K562 (cell line): ENCODE results near the gene MTMR12. TPM values are rescaled to one million over a fixed set of nuclear protein-coding genes. Genes with fewer than 3 reads are reported as not detected.

ENCODE experiments used
- ATAC-seq: fragments of 200-7000 bp; cut with Tn5 transposase; 3 replicates; pipeline ENCODE4 v1.9.1; 2020; ENCODE audit warnings: moderate library complexity
- BruUV-seq: library from RNA; stranded (reverse); fragments of 400-500 nt; replicated peaks from 2 replicates; lab custom pipeline; 2021; lab: Mats Ljungman, UMichigan
- CTCF ChIA-PET: fragments of 300-600 bp; formaldehyde crosslinking; extraction: SDS; loops from one replicate; lab custom pipeline; 2021; ENCODE audit warnings: low intra/inter-chr PET ratio; lab: Yijun Ruan, JAX
- POLR2A ChIA-PET: fragments of 300-600, 350-650 bp; sonication (Branson Sonifier 250); formaldehyde crosslinking; extraction: SDS; loops from one replicate; lab custom pipeline; 2021; ENCODE audit warnings: antibody characterized with exemption, inconsistent platforms; lab: Yijun Ruan, JAX
- DNase-seq, 4 experiments: peaks; one replicate each; pipeline versions ENCODE4 v3.0.0 to v3.0.0-alpha.2; 2011 to 2018; ENCODE audit warnings: low spot score in 3 of 4, mixed read lengths in 3 of 4; ENCODE audit errors: extremely low read depth in 1 of 4
- FAIRE-seq: peaks from 2 replicates; lab custom pipeline; 2011; peaks lifted over from hg19 to GRCh38; lab: Jason Lieb, UNC
- H2AFZ ChIP-seq: 2 replicates; pipeline ENCODE4 v1.6.0; 2011; ENCODE audit warnings: low read depth, low read length, control low read depth, inconsistent platforms
- H3K27ac ChIP-seq: fragments of 200-600 bp; 3 replicates; pipeline ENCODE4 v1.8.0; 2011; ENCODE audit warnings: low read depth, mild to moderate bottlenecking, control low read depth, inconsistent platforms, low read length, moderate library complexity, mixed read lengths; ENCODE audit errors: extremely low read depth
- H3K27me3 ChIP-seq, 2 experiments: fragments of 300-600 bp in 1 of 2; 2 replicates in 1 of 2; 3 replicates in 1 of 2; pipeline versions ENCODE4 v1.6.0 to v1.8.0; 2011; ENCODE audit warnings: inconsistent platforms in 2 of 2, low read length in 2 of 2, mild to moderate bottlenecking in 1 of 2, mixed read lengths in 1 of 2, moderate library complexity in 1 of 2; ENCODE audit not compliant: control insufficient read depth in 2 of 2, insufficient read depth in 2 of 2
- H3K36me3 ChIP-seq: fragments of 300-600 bp; 3 replicates; pipeline ENCODE4 v1.8.0; 2011; ENCODE audit warnings: mild to moderate bottlenecking, low read length, inconsistent platforms; ENCODE audit not compliant: control insufficient read depth, insufficient read depth
- H3K4me1 ChIP-seq, 2 experiments: fragments of 200-600 bp in 1 of 2; replicated peaks in 1 of 2; 2 replicates in 1 of 2; 3 replicates in 1 of 2; pipeline versions ENCODE4 v1.5.1 to v1.8.0; 2011; ENCODE audit warnings: inconsistent platforms in 2 of 2, low read length in 2 of 2, mild to moderate bottlenecking in 1 of 2, mixed read lengths in 1 of 2, moderate library complexity in 1 of 2; ENCODE audit not compliant: control insufficient read depth in 2 of 2, insufficient read depth in 2 of 2
- H3K4me2 ChIP-seq: 2 replicates; pipeline ENCODE4 v1.6.1; 2011; ENCODE audit warnings: low read length, control low read depth, inconsistent platforms, mixed read lengths; ENCODE audit not compliant: insufficient read depth
- H3K4me3 ChIP-seq: fragments of 200-600 bp; sonication (generic), shearing (Covaris generic); 2 replicates; pipeline ENCODE4 v1.5.1; 2016; ENCODE audit warnings: control low read depth, inconsistent platforms
- H3K79me2 ChIP-seq: fragments of 200-600 bp; 3 replicates; pipeline ENCODE4 v1.8.0; 2011; ENCODE audit warnings: low read length, inconsistent platforms; ENCODE audit not compliant: control insufficient read depth, insufficient read depth
- H3K9ac ChIP-seq, 2 experiments: 2 replicates each; pipeline versions ENCODE4 v1.6.0 to v1.6.1; 2011; ENCODE audit warnings: low read depth in 2 of 2, low read length in 2 of 2, control low read depth in 1 of 2, inconsistent platforms in 1 of 2, mild to moderate bottlenecking in 1 of 2, mixed read lengths in 1 of 2; ENCODE audit not compliant: insufficient read depth in 1 of 2
- H3K9me1 ChIP-seq: one replicate; pipeline ENCODE4 v1.6.0; 2011; ENCODE audit warnings: inconsistent platforms, mild to moderate bottlenecking, low read length, moderate library complexity; ENCODE audit not compliant: control insufficient read depth, insufficient read depth
- H3K9me3 ChIP-seq: replicated peaks from 2 replicates; pipeline ENCODE4 v1.5.1; 2011; ENCODE audit warnings: low read depth, low read length, inconsistent platforms; ENCODE audit not compliant: control insufficient read depth, insufficient read depth
- H4K20me1 ChIP-seq: replicated peaks from 2 replicates; pipeline ENCODE4 v1.6.1; 2011; ENCODE audit warnings: low read length, inconsistent platforms, mixed read lengths; ENCODE audit not compliant: control insufficient read depth, insufficient read depth
- ARNT ChIP-seq, 2 experiments: fragments of 450-650 bp; IDR thresholded peaks; 2 replicates each; pipeline ENCODE4 v1.6.1; 2016; ENCODE audit warnings: mild to moderate bottlenecking in 1 of 2
- BACH1 ChIP-seq: fragments of 200-800 bp; sonication (Bioruptor generic); IDR thresholded peaks from 2 replicates; pipeline ENCODE4 v1.6.1; 2016; ENCODE audit warnings: missing genetic modification characterization, missing compliant biosample characterization
- ERF ChIP-seq: fragments of 450-650 bp; formaldehyde crosslinking; IDR thresholded peaks from 2 replicates; pipeline ENCODE4 v1.4.0; 2020; ENCODE audit warnings: mild to moderate bottlenecking, mixed read lengths
- FOXK2 ChIP-seq, 2 experiments: fragments of 450-650 bp; IDR thresholded peaks in 1 of 2; conservative IDR thresholded peaks in 1 of 2; 2 replicates each; pipeline ENCODE4 v1.6.1; 2016; ENCODE audit warnings: low read depth in 2 of 2, mild to moderate bottlenecking in 1 of 2
- MEIS2 ChIP-seq: fragments of 450-650 bp; IDR thresholded peaks from 2 replicates; pipeline ENCODE4 v1.6.1; 2014; ENCODE audit warnings: mild to moderate bottlenecking; ENCODE audit not compliant: partially characterized antibody
- SRSF3 ChIP-seq: fragments of 200-400 bp; formaldehyde crosslinking; IDR thresholded peaks from 2 replicates; pipeline ENCODE4 v1.6.1; 2016; ENCODE audit warnings: mild to moderate bottlenecking, low read length, moderate library complexity; ENCODE audit not compliant: insufficient read depth
- STAT5A ChIP-seq: IDR thresholded peaks from 2 replicates; pipeline ENCODE4 v1.6.1; 2012; ENCODE audit warnings: low read length, inconsistent platforms, borderline replicate concordance
- TEAD4 ChIP-seq, 2 experiments: sonication (generic) in 1 of 2; formaldehyde crosslinking in 1 of 2; IDR thresholded peaks; 2 replicates each; pipeline versions ENCODE4 v1.6.1 to v1.8.0; 2012 to 2022; ENCODE audit warnings: borderline replicate concordance in 1 of 2, inconsistent platforms in 1 of 2, low read length in 1 of 2, mild to moderate bottlenecking in 1 of 2, missing genetic modification reagents in 1 of 2
- TFAM ChIP-seq: fragments of 250-450 bp; sonication (Bioruptor Pico); conservative IDR thresholded peaks from 2 replicates; pipeline ENCODE4 v1.5.0; 2021; ENCODE audit warnings: mild to moderate bottlenecking, moderate library complexity
- TGIF2 ChIP-seq: sonication (generic); formaldehyde crosslinking; IDR thresholded peaks from 2 replicates; pipeline ENCODE4 v1.8.1; 2022; ENCODE audit warnings: mild to moderate bottlenecking, missing genetic modification reagents, moderate library complexity
- WHSC1 ChIP-seq: IDR thresholded peaks from one replicate; pipeline ENCODE4 v1.6.1; 2012; ENCODE audit warnings: low read length, control low read depth, inconsistent platforms
- ZKSCAN8 ChIP-seq: fragments of 200-800 bp; sonication (Bioruptor generic); IDR thresholded peaks from 2 replicates; pipeline ENCODE4 v1.6.1; 2016; ENCODE audit warnings: missing genetic modification characterization, missing compliant biosample characterization
- ZNF12 ChIP-seq: sonication (generic); formaldehyde crosslinking; IDR thresholded peaks from 2 replicates; pipeline ENCODE4 v1.4.0; 2020; ENCODE audit warnings: mild to moderate bottlenecking, missing genetic modification reagents
- ZNF121 ChIP-seq: sonication (generic); formaldehyde crosslinking; conservative IDR thresholded peaks from 2 replicates; pipeline ENCODE4 v1.8.0; 2022; ENCODE audit warnings: missing genetic modification reagents
- ZNF165 ChIP-seq: fragments of 250-450 bp; sonication (Bioruptor Pico); IDR thresholded peaks from 2 replicates; pipeline ENCODE4 v1.4.0; 2020; ENCODE audit warnings: borderline replicate concordance
- ZNF347 ChIP-seq: fragments of 450-650 bp; formaldehyde crosslinking; IDR thresholded peaks from 2 replicates; pipeline ENCODE4 v1.4.0; 2020; ENCODE audit warnings: low read depth, mild to moderate bottlenecking, moderate library complexity
- ZNF41 ChIP-seq: fragments of 250-450 bp; sonication (Bioruptor Pico); conservative IDR thresholded peaks from 2 replicates; pipeline ENCODE4 v1.4.0; 2020; ENCODE audit warnings: mild to moderate bottlenecking
- WGBS: fragments of 100-300 bp; shearing (Covaris generic); methylation state at CpG from one replicate; pipeline ENCODE4 v1.1.6; 2016; ENCODE audit warnings: low coverage, mixed read lengths; ENCODE audit not compliant: insufficient coverage; ENCODE audit errors: missing lambda C conversion rate; 5-methylcytosine and 5-hydroxymethylcytosine counted together
- in situ Hi-C: fragments of 300-500 bp; cut with MboI; formaldehyde crosslinking; loops from 4 replicates; pipeline ENCODE4 v1.15.0; 2018; ENCODE audit warnings: inconsistent platforms, mixed read lengths
- intact Hi-C: fragments of 100-400 bp; cut with micrococcal nuclease; formaldehyde crosslinking; loops from 2 replicates; pipeline ENCODE4 v1.14.2; 2022
- polyA plus RNA-seq, 8 experiments: library from polyadenylated mRNA; depleted of rRNA in 4 of 8; stranded (reverse) in 5 of 8; unstranded in 3 of 8; fragments of >200 nt; fragmentation: Nextera tagmentation in 2 of 8; fragmentation: Illumina TruSeq in 1 of 8; extraction: Ambion mirVana in 2 of 8; extraction: Trizol in 1 of 8; gene quantifications; 2 replicates each; pipeline versions ENCODE4 v1.2.1 to v1.2.3, GENCODE V29; 2011 to 2014; ENCODE audit warnings: inconsistent platforms in 1 of 8, missing spikeins in 1 of 8
- total RNA-seq, 7 experiments: library from RNA; depleted of rRNA in 6 of 7; stranded (reverse); fragments of >200 nt in 6 of 7; fragmentation: Illumina TruSeq in 2 of 7; extraction: Trizol in 2 of 7; gene quantifications; 2 replicates each; pipeline versions ENCODE4 v1.2.1 to v1.2.3, GENCODE V29; 2011 to 2021; ENCODE audit warnings: low replicate concordance in 1 of 7
- TF ChIP-seq, protein P1 (sequence below): IDR thresholded peaks from 2 replicates; pipeline ENCODE4 v1.6.1; 2011; ENCODE audit warnings: borderline replicate concordance, low read depth, mild to moderate bottlenecking, moderate library complexity, low read length; ENCODE audit not compliant: insufficient read depth, poor library complexity, severe bottlenecking
- TF ChIP-seq, protein P2 (sequence below): fragments of 250-450 bp; sonication (Bioruptor Pico); IDR thresholded peaks from 2 replicates; pipeline ENCODE4 v1.5.0; 2022; ENCODE audit warnings: mild to moderate bottlenecking

Gene MTMR12
- total and polyA plus RNA-seq, 9 of the 15 experiments (the other 6 are each of a cell fraction or from before 2014, with no cell fraction given) = 4.0 to 28.7 (median 17.1) TPM

DNA sequence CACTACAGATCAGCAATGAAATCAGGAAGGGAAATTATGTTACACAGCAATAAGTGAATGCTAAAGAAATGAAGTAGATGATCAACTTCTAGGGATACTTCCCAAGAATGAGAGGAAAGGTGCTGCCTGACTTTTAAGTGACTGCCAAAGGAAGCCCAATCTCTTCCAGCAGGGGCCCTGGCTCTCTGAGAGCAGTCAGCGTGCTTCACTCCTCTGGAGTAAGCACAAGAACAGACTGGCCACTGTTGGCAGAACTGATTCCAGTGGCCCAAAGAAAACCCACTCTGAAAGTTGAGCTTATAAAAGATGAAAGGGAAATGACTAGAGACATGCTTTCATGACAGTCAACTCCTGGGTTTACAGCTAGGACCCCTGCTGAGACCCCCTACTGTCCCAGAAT lies 41.8 kb downstream of the MTMR12 start (continued):
- no peak for TF ChIP-seq BACH1 (tag)
- TF ChIP-seq ARNT (IDR thresholded peaks at IDR 0.05) = no peak
- TF ChIP-seq ZKSCAN8 (CRISPR knock-in tag) = no peak

DNA sequence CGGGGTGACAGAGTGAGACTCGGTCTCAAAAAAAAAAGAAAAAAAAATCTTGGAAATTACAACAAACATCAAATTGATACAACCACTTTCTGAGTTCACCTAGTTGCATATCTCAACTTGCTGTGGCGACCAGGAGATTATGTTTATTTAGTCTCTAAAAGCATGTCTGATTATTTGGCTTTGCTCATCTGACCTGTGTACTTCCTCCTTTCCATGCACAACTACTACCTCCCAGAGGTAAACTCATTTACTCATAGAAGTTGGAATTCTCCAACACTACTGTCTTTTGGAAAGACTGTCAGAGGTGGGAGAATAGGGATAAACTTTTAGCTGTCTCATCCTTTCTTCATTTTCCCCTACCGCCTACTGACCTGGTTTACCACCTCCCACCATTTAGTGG lies 42.6 kb downstream of the MTMR12 start:
- H3K9me3 ChIP-seq = no peaks in the 10 kb centered on the region
- WGBS = 92% methylated on average over 4 of the region's 4 CpGs
- no peak overlapping the region for H3K4me3 ChIP-seq
- intact Hi-C loops (no loop called here), in situ Hi-C loops (no loop called here)
- H4K20me1 ChIP-seq = no peaks in the 10 kb centered on the region
- no peak overlapping the region for H3K9ac ChIP-seq
- no peaks in the 10 kb centered on the region for H3K4me1 ChIP-seq
- TF ChIP-seq ZNF165 (CRISPR knock-in tag) = no peak
- no peak for TF ChIP-seq ZNF347
- no peak for TF ChIP-seq ERF (CRISPR knock-in tag)
- no peak for TF ChIP-seq TEAD4 (IDR thresholded peaks at IDR 0.05; ENCODE audit: low read length)
- no peak for TF ChIP-seq TEAD4 (CRISPR knock-in tag; IDR thresholded peaks at IDR 0.05; ENCODE audit: borderline replicate concordance)
- TF ChIP-seq ZNF41 (CRISPR knock-in tag) = no peak
- TF ChIP-seq, protein P1, sequence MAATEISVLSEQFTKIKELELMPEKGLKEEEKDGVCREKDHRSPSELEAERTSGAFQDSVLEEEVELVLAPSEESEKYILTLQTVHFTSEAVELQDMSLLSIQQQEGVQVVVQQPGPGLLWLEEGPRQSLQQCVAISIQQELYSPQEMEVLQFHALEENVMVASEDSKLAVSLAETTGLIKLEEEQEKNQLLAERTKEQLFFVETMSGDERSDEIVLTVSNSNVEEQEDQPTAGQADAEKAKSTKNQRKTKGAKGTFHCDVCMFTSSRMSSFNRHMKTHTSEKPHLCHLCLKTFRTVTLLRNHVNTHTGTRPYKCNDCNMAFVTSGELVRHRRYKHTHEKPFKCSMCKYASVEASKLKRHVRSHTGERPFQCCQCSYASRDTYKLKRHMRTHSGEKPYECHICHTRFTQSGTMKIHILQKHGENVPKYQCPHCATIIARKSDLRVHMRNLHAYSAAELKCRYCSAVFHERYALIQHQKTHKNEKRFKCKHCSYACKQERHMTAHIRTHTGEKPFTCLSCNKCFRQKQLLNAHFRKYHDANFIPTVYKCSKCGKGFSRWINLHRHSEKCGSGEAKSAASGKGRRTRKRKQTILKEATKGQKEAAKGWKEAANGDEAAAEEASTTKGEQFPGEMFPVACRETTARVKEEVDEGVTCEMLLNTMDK = no peak
- TF ChIP-seq MEIS2 = no peak
- TF ChIP-seq, protein P2, sequence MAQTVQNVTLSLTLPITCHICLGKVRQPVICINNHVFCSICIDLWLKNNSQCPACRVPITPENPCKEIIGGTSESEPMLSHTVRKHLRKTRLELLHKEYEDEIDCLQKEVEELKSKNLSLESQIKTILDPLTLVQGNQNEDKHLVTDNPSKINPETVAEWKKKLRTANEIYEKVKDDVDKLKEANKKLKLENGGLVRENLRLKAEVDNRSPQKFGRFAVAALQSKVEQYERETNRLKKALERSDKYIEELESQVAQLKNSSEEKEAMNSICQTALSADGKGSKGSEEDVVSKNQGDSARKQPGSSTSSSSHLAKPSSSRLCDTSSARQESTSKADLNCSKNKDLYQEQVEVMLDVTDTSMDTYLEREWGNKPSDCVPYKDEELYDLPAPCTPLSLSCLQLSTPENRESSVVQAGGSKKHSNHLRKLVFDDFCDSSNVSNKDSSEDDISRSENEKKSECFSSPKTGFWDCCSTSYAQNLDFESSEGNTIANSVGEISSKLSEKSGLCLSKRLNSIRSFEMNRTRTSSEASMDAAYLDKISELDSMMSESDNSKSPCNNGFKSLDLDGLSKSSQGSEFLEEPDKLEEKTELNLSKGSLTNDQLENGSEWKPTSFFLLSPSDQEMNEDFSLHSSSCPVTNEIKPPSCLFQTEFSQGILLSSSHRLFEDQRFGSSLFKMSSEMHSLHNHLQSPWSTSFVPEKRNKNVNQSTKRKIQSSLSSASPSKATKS (CRISPR knock-in tag) = no peak
- no peak for TF ChIP-seq FOXK2 (conservative IDR thresholded peaks at IDR 0.05 in 1 of 2, IDR thresholded peaks at IDR 0.05 in 1 of 2; ENCODE audit: low read depth in 2 of 2)
- TF ChIP-seq WHSC1 = no peak
- TF ChIP-seq STAT5A = no peak
- TF ChIP-seq TFAM (CRISPR knock-in tag) = no peak
- TF ChIP-seq SRSF3 = no peak
- TF ChIP-seq TGIF2 (CRISPR knock-in tag) = no peak
- no peak for TF ChIP-seq ZNF12 (CRISPR knock-in tag)
- no peak for TF ChIP-seq ZNF121 (CRISPR knock-in tag)
- FAIRE-seq (no peak), ATAC-seq (no peak), DNase-seq (no peak)
- no peak overlapping the region for H3K4me2 ChIP-seq
- ChIA-PET POLR2A (no interaction called here), CTCF (no interaction called here)
- no peaks in the 10 kb centered on the region for H3K9me1 ChIP-seq
- H3K79me2 ChIP-seq = no peaks in the 10 kb centered on the region
- H3K27me3 ChIP-seq = no peaks in the 10 kb centered on the region
- H2AFZ ChIP-seq = no peak overlapping the region
- no TSS peak for BruUV-seq
- H3K36me3 ChIP-seq = peaks cover 70% of the 10 kb centered on the region; the same call in 2 of the 3 replicates
- no peak overlapping the region for H3K27ac ChIP-seq
